Rectal smooth muscle tissue (tissue), 1 donor: ENCODE data around the gene ADGB.

Experiments
- H3K27ac ChIP-seq: one replicate; pipeline ENCODE4 v1.7.0; 2013; ENCODE audit warnings: low read depth, low read length, inconsistent platforms
- H3K27me3 ChIP-seq: one replicate; pipeline ENCODE4 v1.7.0; 2013; ENCODE audit warnings: low read length; ENCODE audit not compliant: control insufficient read depth, insufficient read depth
- H3K36me3 ChIP-seq: one replicate; pipeline ENCODE4 v1.7.0; 2013; ENCODE audit warnings: low read length; ENCODE audit not compliant: control insufficient read depth, insufficient read depth
- H3K4me1 ChIP-seq: one replicate; pipeline ENCODE4 v1.7.0; 2013; ENCODE audit warnings: low read length; ENCODE audit not compliant: control insufficient read depth, insufficient read depth
- H3K4me3 ChIP-seq: one replicate; pipeline ENCODE4 v1.7.0; 2013; ENCODE audit warnings: low read length
- H3K9ac ChIP-seq: one replicate; pipeline ENCODE4 v1.7.0; 2013; ENCODE audit warnings: low read length

ADGB gene

DNA sequence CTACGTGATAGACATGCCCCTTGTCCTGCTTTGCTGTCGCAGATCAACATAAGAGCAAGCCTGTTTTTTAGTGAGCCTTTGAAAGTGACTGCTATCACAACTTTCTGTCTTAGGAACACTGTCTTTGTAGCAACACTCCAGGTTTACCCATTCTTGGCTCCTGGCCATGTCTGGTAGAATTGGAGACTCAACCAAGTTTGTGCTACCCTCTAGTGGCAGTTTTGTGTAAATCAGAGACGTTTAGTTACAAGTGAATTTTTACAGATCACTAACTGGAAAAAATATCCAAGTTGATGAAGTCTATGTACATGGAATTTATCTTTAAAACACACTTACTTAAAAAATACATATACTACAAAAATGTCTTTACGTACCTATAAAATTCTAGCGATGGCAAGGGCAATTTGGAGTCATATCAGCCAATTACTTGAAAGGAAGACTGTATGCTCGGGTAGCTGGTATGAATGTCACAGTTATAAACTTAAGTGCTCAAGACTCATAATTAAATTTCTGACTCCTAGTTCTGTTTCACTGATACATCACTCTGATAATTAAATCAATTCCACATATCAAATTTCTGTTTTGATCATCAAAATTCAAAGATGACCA is 101.4 kb downstream of the ADGB start:
- Histone ChIP-seq H3K4me1 (peaks cover 2% of the 10 kb centered on the region), H3K27me3 (no peaks in the 10 kb centered on the region), H3K9ac (no peak overlapping the region), H3K4me3 (no peak overlapping the region), H3K27ac (no peak overlapping the region), H3K36me3 (no peaks in the 10 kb centered on the region)

DNA sequence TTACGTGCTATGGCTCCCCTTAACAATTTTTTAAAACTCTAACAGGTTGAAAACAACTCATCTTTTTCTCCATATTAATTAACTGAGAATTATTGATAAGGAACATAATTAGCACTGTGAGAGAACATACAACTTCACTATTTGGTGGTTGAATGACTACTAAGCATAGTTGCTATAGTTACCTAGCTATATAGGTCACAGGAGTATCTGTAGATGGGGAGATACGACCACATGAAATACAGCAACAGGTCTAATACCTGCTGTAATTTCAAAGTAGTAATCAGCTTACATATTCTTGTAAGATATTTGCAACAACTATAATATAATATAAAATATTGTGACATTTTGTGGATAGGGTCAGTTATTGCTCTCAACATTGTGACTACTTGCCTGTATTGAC is 102.9 kb downstream of the ADGB start:
- Histone ChIP-seq H3K4me1 (peaks cover 2% of the 10 kb centered on the region), H3K9ac (no peak overlapping the region), H3K36me3 (no peaks in the 10 kb centered on the region), H3K27me3 (no peaks in the 10 kb centered on the region), H3K27ac (no peak overlapping the region), H3K4me3 (no peak overlapping the region)

DNA sequence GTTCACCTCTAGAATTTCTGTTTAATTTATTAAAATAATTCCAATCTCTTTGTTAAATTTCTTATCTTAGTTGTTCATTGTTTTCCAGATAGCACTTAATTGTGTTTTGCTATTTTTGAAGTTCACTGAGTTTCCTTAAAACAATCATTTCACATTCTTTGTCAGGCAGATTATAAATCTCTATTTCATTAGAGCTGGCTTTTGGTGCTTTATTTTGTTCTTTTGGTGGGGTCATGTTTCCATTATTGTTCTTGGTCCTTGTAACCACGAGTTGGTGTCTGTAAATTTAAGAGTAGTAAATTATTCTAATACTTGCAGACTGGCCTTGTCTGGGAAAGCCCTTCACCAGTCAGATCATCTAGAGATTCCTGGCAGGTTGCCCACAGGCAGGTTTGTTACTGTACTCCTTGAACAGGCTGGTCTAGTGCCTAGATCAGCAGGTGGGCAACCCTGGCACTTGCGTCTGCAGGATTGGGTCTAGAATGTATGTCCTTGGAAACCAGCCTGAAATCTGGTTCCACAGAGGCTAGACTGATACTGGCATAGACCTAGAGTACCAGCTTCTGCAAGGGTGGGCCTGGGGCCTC is 110.4 kb downstream of the ADGB start:
- Histone ChIP-seq H3K9ac (no peak overlapping the region), H3K36me3 (no peaks in the 10 kb centered on the region), H3K27ac (no peak overlapping the region), H3K4me3 (no peak overlapping the region), H3K4me1 (no peaks in the 10 kb centered on the region), H3K27me3 (no peaks in the 10 kb centered on the region)

DNA sequence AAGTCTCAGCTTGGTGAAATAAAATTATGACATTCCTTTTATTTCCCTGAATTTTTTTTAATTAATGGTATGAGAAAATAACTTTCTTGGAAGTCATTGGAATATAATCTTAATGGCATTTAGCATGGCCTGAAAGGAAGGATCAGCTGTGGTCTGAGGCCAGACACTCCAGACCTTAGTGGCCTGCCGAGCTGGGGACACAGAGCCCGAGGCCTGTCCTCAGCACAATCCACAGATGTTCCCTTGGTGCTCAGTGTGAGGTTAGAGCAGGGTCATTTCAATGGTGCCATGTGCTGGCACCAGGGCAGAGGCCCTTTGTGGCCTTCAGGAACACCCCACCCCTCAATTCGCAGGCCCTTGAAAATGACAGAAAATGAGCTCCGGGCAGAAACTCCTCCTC is 120.6 kb downstream of the ADGB start:
- no peak overlapping the region for H3K27ac ChIP-seq
- no peak overlapping the region for H3K4me3 ChIP-seq
- H3K36me3 ChIP-seq: no peaks in the 10 kb centered on the region
- H3K9ac ChIP-seq: no peak overlapping the region
- no peaks in the 10 kb centered on the region for H3K27me3 ChIP-seq
- no peaks in the 10 kb centered on the region for H3K4me1 ChIP-seq

DNA sequence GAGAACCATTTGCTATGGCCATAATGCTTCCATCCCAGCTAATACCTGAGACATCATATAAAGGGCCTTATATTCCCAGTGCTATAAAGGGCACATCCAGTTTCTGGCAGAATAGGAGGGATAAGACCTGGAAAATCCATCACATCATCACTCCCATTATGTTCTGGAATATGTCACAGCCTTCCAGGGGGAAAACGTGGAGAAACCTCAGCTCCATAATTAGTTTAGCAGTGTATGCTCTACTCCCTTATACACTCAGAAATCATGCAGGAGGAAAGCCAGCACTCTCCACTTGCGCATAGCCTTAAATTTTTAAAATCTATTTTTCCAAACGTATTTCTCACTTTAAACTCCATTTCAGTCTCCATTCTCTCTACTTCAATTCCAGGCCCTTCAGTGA is 140.9 kb downstream of the ADGB start:
- no peaks in the 10 kb centered on the region for H3K36me3 ChIP-seq
- no peaks in the 10 kb centered on the region for H3K27me3 ChIP-seq
- H3K27ac ChIP-seq: no peak overlapping the region
- H3K9ac ChIP-seq: no peak overlapping the region
- H3K4me3 ChIP-seq: no peak overlapping the region
- H3K4me1 ChIP-seq: no peaks in the 10 kb centered on the region

DNA sequence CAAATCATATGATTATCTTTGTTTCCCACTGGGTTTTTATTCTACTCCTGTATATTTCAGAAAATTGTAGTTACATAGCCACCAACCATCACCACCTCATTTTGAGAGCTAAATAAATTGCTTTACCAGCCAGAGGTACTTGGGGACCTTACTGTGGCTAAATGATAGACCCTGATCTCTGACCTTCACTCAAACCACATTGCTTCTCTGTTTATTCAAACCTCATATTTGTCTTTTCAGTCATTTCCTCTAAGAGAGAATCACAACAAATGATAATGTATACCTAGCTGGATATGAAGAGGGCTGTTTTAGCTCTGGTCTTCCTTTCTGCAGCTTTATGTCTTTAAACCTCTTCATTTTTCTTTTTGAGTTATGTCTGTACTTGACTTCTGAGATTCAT is 142.8 kb downstream of the ADGB start:
- Histone ChIP-seq H3K36me3 (no peaks in the 10 kb centered on the region), H3K4me1 (no peaks in the 10 kb centered on the region), H3K27me3 (no peaks in the 10 kb centered on the region), H3K27ac (no peak overlapping the region), H3K9ac (no peak overlapping the region), H3K4me3 (no peak overlapping the region)

DNA sequence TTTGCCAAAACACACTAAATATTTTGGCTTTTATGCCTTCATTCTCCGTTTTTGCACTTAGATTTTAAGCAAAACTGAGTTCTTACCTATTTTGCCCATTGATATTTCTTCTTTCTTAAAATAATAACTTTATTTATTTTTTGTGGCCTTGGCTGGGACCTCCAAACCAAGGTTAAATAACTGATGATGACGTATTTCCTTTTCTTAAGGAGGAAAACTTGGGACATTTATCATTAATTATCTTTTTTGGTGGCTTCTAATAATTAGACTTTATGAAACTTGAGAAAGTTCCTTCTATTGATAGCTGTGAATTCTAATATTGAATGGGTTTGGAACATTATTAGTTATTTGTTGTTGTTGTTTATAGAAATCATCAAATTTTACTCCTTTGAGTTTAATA is 154.5 kb downstream of the ADGB start:
- no peaks in the 10 kb centered on the region for H3K36me3 ChIP-seq
- H3K9ac ChIP-seq: no peak overlapping the region
- H3K27ac ChIP-seq: no peak overlapping the region
- H3K4me1 ChIP-seq: no peaks in the 10 kb centered on the region
- no peak overlapping the region for H3K4me3 ChIP-seq
- H3K27me3 ChIP-seq: no peaks in the 10 kb centered on the region

DNA sequence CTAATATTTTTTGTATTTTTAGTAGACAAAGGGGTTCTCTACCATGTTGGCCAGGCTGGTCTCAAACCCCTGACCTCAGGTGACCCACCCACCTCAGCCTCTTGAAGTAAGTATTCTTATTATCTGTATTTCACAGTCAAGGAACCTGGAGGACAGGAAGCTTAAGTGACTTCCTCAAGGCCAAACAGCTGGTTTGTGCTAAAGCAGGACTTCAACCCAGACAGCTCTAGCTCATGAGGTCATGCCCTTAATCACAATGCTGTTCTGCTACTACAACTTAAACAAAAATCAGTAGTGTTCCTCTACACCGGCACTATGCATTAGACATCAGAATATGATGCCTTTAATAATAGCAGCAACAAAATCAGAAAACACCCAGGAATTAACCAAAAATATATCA is 168.9 kb downstream of the ADGB start:
- Histone ChIP-seq H3K9ac (no peak overlapping the region), H3K27ac (no peak overlapping the region), H3K27me3 (no peaks in the 10 kb centered on the region), H3K4me1 (no peaks in the 10 kb centered on the region), H3K36me3 (no peaks in the 10 kb centered on the region), H3K4me3 (no peak overlapping the region)

DNA sequence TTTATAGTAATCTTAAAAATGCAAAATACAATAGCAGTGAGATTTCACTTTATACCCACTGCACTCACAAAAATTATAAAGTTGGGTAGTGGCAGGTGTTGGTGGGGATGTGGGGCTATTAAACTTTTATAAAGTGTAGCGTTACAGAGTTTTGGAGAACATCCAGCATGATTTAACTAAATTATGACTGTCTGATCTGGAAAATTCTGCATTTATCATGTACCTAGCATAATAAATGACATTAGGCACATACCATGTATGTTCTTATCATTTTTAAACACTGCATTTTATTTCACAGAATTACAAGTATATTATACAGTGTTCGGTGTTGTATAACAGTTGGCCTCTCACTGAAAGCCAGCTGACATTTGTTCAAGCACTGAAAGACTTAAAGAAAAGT is 169.9 kb downstream of the ADGB start:
- Histone ChIP-seq H3K4me1 (no peaks in the 10 kb centered on the region), H3K27ac (no peak overlapping the region), H3K4me3 (no peak overlapping the region), H3K27me3 (no peaks in the 10 kb centered on the region), H3K36me3 (no peaks in the 10 kb centered on the region), H3K9ac (no peak overlapping the region)

DNA sequence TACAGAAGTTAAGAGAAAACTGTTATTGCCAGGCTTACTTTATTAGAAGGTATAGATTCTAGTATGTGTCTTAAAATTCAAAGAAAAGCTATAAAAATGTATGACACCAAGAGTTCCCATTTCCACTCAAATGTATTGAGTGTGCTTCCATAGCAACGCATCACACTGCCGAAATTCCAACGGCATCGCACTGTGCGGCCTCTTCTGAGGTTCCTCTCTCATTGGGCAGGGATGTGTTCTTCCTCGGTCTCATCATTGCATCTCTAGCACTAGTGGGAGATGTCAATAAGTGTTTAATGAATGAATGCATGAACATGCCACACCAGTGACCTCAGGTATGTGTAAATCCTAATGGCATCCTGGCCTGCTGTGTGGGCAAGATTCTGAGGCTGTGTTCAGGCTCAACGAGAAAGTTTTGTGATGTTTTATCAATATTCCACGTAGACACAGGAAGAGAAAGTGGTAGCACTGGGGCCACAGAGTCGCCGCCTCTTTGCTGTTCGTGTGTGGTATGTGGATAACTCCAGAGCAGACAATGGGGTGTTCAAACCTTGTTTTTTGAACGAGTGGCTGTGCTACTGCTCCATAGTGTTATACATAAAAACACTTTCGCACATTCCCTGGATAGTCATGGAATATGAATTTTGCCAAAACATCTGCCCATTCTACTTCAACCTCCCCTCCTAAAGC is 171.6 kb downstream of the ADGB start:
- Histone ChIP-seq H3K27me3 (no peaks in the 10 kb centered on the region), H3K27ac (no peak overlapping the region)

DNA sequence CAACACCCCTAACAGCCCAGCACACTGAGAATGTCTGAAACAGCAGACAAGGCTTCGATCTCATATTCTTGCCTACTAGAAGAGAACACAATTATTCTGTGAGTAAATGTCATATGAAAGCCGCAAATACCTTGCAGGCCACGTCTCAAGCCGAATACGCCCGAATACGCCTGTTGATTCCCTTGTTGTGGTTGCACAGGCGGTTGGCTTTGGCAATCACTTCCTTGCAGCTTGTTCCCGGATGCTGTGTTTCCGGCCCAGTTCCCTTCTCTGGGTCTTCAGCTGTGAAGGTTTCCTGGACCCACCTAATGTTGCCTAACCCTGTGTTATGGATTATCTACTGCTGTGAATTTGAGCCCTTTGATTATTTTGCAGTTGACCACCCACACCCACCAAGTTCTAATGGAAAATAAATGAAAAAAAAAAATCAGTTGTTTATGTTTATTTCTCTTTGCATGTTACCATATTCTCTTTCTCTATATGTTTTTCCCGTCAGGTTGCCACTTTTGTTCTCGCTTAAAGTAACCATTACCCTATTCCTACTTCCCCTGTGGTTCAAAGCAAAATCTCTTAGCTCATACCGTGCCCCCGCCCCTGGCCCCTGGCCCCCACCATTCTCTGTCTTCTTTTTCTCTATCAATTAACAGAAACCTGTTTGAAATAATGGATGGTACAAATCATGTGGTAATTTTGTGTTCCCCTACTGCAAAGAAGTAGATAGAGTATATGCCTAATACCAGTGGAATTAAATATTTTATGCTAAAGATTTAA is 172.4 kb downstream of the ADGB start:
- H3K27ac ChIP-seq: no peak overlapping the region
- no peak overlapping the region for H3K9ac ChIP-seq
- H3K4me1 ChIP-seq: no peaks in the 10 kb centered on the region
- H3K4me3 ChIP-seq: no peak overlapping the region
- H3K36me3 ChIP-seq: no peaks in the 10 kb centered on the region
- no peaks in the 10 kb centered on the region for H3K27me3 ChIP-seq

More for the DNA sequence above, 171.6 kb downstream of the ADGB start:
- Histone ChIP-seq H3K36me3 (no peaks in the 10 kb centered on the region), H3K9ac (no peak overlapping the region), H3K4me3 (no peak overlapping the region), H3K4me1 (no peaks in the 10 kb centered on the region)

DNA sequence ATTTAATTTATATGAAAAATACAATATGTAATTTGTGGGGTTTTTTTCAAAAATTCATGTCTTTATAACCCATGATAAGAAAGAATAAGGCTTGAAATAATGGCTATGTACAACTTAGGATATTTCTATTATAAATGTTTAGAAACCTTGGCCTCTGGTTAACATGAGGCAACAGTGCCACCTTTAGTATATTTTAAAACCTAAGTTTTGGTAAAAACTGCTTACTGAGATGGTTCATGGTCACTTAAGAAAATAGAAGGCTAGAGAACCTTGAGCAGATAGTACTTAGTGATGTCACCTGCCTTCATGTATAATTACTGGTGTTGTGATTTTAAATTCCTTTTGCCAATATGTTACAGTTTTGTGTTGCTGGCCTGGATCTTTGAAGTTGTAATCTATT is 176.4 kb downstream of the ADGB start:
- no peak overlapping the region for H3K27ac ChIP-seq
- no peaks in the 10 kb centered on the region for H3K27me3 ChIP-seq
- H3K4me3 ChIP-seq: no peak overlapping the region
- no peaks in the 10 kb centered on the region for H3K4me1 ChIP-seq
- H3K36me3 ChIP-seq: no peaks in the 10 kb centered on the region
- no peak overlapping the region for H3K9ac ChIP-seq
